Measurements from ENCODE around the gene PES1. TPM values are rescaled to one million over a fixed set of nuclear protein-coding genes. Genes with fewer than 3 reads are reported as not detected.

The PES1 gene
- total and polyA plus RNA-seq, 7 experiments from 2014 or later = 34.6 to 84.2 (median 56.3) TPM

DNA sequence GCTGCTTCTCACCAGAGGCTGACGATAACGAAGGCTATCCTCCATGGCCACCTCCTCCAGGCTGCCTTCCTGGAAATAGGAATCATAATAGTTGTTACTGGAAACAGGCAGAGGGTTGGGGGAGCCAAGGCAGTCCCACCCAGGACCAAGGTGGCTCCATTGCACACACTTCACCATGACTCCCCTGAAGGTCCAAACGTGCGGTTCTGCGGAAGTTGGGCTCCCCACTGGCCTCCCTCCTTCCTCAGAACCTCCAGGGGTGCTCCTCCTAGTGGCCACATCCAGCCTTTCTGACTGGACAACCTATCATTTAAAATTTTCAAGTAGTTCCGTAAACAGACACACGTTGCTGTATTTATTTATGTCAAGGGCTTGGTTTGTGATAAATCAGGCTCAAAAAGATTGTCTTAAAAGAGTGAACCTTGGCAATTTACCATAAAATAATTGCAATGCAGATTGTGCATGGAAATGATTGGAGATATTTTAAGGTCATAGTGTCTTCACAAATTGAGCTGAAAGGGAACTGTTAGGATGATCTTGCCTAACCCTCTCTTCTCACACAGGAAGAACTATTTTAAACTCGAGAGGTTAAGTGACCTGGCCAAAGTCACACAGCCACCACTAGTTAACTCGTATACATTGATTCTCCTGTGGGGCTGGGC lies 13.9 kb upstream of the PES1 start:
- Histone ChIP-seq H3K9me3 (ENCODE audit: control insufficient read depth in 2 of 3, low read length in 3 of 3) (no peaks in the 10 kb centered on the region), H3K27ac (ENCODE audit: low read depth, low read length) (no peak overlapping the region), H3K4me1 (ENCODE audit: control insufficient read depth in 2 of 2, insufficient read depth in 2 of 2, low read length in 2 of 2) (peaks cover 0 to 6% of the 10 kb centered on the region in 2 donors), H3K4me3 (ENCODE audit: low read length) (no peak overlapping the region), H3K36me3 (ENCODE audit: control insufficient read depth in 2 of 3, insufficient read depth in 3 of 3, low read length in 3 of 3) (no peaks in the 10 kb centered on the region), H3K27me3 (ENCODE audit: control insufficient read depth in 2 of 2, insufficient read depth in 2 of 2, low read length in 2 of 2) (no peaks in the 10 kb centered on the region)
- ATAC-seq (peak; percentile 51), DNase-seq (peak in 7 of 9 donors; percentile 21 to 42 (median 25))
- H3K4me3 Mint-ChIP-seq = peak overlapping the region; percentile 26 to 95 (median 72)
- intact Hi-C loops (cut with micrococcal nuclease) = loop anchor here in 1 of 2 donors (2.0 kb wide), 1 partner anchor 13 kb away; no protein-coding TSS in a partner anchor
- ChIA-PET POLR2A (interaction anchor here (1.0 kb wide), 1 partner anchor 13 kb away, joined by 4 read pairs; no protein-coding TSS in a partner anchor), CTCF (interaction anchor here (0.7 kb wide), 1 partner anchor 10 kb away, joined by 3 read pairs; no protein-coding TSS in a partner anchor)
- H3K4me1 Mint-ChIP-seq = peaks cover 24 to 54% (median 28%) of the 10 kb centered on the region in 7 donors
- peak overlapping the region in 5 of 9 donors; percentile 36 to 61 (median 57) for H3K27ac Mint-ChIP-seq
- H3K36me3 Mint-ChIP-seq = no peaks in the 10 kb centered on the region
- H3K27me3 Mint-ChIP-seq = no peaks in the 10 kb centered on the region
- peaks cover 0 to 1% (median 0%) of the 10 kb centered on the region in 11 donors for H3K9me3 Mint-ChIP-seq

DNA sequence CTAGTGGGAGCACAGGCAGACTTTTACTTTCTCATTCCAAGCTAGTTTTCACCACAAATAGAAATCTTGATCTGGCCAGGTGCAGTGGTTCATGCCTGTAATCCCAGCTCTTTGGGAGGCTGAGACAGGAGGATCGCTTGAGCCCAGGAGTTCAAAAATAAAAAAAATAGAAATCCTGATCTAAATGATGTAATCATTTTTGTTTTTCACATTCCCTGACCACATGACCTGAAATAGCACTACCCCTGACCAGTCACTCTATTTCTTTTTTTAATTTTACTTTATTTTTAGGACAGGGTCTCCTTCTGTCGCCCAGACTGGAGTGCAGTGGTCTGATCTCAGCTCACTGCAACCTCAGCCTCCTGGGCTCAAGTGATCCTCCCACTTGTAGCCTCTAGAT lies 13.0 kb upstream of the PES1 start:
- Histone ChIP-seq H3K4me3 (ENCODE audit: low read length) (no peak overlapping the region), H3K4me1 (ENCODE audit: control insufficient read depth in 2 of 2, insufficient read depth in 2 of 2, low read length in 2 of 2) (peaks cover 0 to 6% of the 10 kb centered on the region in 2 donors), H3K27ac (ENCODE audit: low read depth, low read length) (no peak overlapping the region), H3K9me3 (ENCODE audit: control insufficient read depth in 2 of 3, low read length in 3 of 3) (no peaks in the 10 kb centered on the region), H3K27me3 (ENCODE audit: control insufficient read depth in 2 of 2, insufficient read depth in 2 of 2, low read length in 2 of 2) (no peaks in the 10 kb centered on the region), H3K36me3 (ENCODE audit: control insufficient read depth in 2 of 3, insufficient read depth in 3 of 3, low read length in 3 of 3) (no peaks in the 10 kb centered on the region)
- no peak overlapping the region for H3K4me3 Mint-ChIP-seq
- ATAC-seq (no peak), DNase-seq (no peak)
- no peaks in the 10 kb centered on the region for H3K36me3 Mint-ChIP-seq
- no peaks in the 10 kb centered on the region for H3K27me3 Mint-ChIP-seq
- peaks cover 24 to 45% (median 28%) of the 10 kb centered on the region in 7 donors for H3K4me1 Mint-ChIP-seq
- POLR2A ChIA-PET = interaction anchor here (1.0 kb wide), 1 partner anchor 12 kb away, joined by 4 read pairs; no protein-coding TSS in a partner anchor
- intact Hi-C loops (cut with micrococcal nuclease) = no loop called here
- no peak overlapping the region for H3K27ac Mint-ChIP-seq
- H3K9me3 Mint-ChIP-seq = peaks cover 0 to 1% (median 0%) of the 10 kb centered on the region in 11 donors
- CTCF ChIA-PET = interaction anchor here (0.7 kb wide), 1 partner anchor 15 kb away, joined by 3 read pairs; no protein-coding TSS in a partner anchor

DNA sequence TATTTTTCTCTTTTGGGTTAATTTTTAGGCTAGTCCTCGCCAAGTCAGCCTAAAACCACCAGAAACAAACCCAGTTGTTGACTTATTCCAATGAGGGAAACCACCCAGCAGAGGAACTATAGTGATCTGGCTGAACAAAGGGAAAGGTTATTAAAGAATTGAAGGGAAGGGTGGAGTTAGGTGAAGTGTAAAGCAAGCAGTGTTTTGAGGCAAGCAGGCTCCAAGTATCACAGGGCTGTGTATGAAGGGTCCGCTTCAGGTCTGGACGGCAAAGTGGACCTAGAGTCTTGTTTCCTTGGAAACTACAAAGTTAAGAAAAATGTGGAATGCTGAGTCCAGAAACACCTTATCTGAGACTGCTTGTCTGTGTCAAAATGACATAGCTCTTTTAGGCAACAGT lies 12.1 kb upstream of the PES1 start:
- ChIA-PET CTCF (no interaction called here), POLR2A (no interaction called here)
- ATAC-seq = no peak
- H3K27ac ChIP-seq (ENCODE audit: low read depth, low read length) = no peak overlapping the region
- Mint-ChIP-seq H3K36me3 (no peaks in the 10 kb centered on the region), H3K4me1 (peaks cover 24 to 36% (median 27%) of the 10 kb centered on the region in 7 donors), H3K27me3 (no peaks in the 10 kb centered on the region), H3K9me3 (peaks cover 0 to 1% (median 0%) of the 10 kb centered on the region in 11 donors), H3K27ac (no peak overlapping the region), H3K4me3 (no peak overlapping the region)
- DNase-seq = no peak
- H3K4me1 ChIP-seq (ENCODE audit: control insufficient read depth in 2 of 2, insufficient read depth in 2 of 2, low read length in 2 of 2) = peaks cover 0 to 6% of the 10 kb centered on the region in 2 donors
- no peaks in the 10 kb centered on the region for H3K9me3 ChIP-seq (ENCODE audit: control insufficient read depth in 2 of 3, low read length in 3 of 3)
- no peak overlapping the region for H3K4me3 ChIP-seq (ENCODE audit: low read length)
- H3K36me3 ChIP-seq (ENCODE audit: control insufficient read depth in 2 of 3, insufficient read depth in 3 of 3, low read length in 3 of 3) = no peaks in the 10 kb centered on the region
- H3K27me3 ChIP-seq (ENCODE audit: control insufficient read depth in 2 of 2, insufficient read depth in 2 of 2, low read length in 2 of 2) = no peaks in the 10 kb centered on the region
- intact Hi-C loops (cut with micrococcal nuclease) = loop anchor here in 1 of 2 donors (2.0 kb wide), 1 partner anchor 213 kb away; no protein-coding TSS in a partner anchor

DNA sequence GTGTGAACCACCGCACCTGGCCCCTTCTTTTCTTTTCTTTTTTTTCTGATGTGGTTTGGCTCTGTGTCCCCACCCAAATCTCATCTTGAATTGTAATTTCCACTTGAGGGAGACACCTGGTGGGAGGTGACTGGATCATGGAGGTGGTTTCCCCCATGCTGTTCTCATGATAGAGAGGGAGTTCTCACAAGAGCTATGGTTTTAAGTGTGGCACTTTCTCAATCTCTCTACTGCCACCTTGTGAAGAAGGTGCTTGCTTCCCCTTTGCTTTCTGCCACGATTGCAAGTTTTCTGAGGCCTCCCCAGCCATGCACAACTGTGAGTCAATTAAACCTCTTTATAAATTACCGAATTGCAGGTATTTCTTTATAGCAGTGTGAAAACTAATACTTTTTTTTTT lies 10.3 kb upstream of the PES1 start:
- intact Hi-C loops (cut with micrococcal nuclease) = loop anchor here in 1 of 2 donors (2.0 kb wide), 1 partner anchor 211 kb away; no protein-coding TSS in a partner anchor
- H3K4me1 ChIP-seq (ENCODE audit: control insufficient read depth in 2 of 2, insufficient read depth in 2 of 2, low read length in 2 of 2) = peaks cover 0 to under 1% of the 10 kb centered on the region in 2 donors
- no peaks in the 10 kb centered on the region for H3K27me3 ChIP-seq (ENCODE audit: control insufficient read depth in 2 of 2, insufficient read depth in 2 of 2, low read length in 2 of 2)
- ATAC-seq (peak; percentile 46), DNase-seq (peak in 5 of 9 donors; percentile 7 to 26 (median 15))
- H3K4me3 ChIP-seq (ENCODE audit: low read length) = no peak overlapping the region
- POLR2A ChIA-PET = no interaction called here
- Mint-ChIP-seq H3K4me3 (no peak overlapping the region), H3K4me1 (peaks cover 16 to 22% (median 19%) of the 10 kb centered on the region in 7 donors), H3K36me3 (no peaks in the 10 kb centered on the region), H3K27ac (peak overlapping the region in 2 of 9 donors; percentile 40 to 76), H3K9me3 (peaks cover 0 to 3% (median 0%) of the 10 kb centered on the region in 11 donors), H3K27me3 (no peaks in the 10 kb centered on the region)
- H3K27ac ChIP-seq (ENCODE audit: low read depth, low read length) = no peak overlapping the region
- CTCF ChIA-PET = interaction anchor here (0.6 to 0.7 kb wide), 4 partner anchors 60 to 1360 kb away, joined by 3 to 9 read pairs (median 4); no protein-coding TSS in a partner anchor
- H3K9me3 ChIP-seq (ENCODE audit: control insufficient read depth in 2 of 3, low read length in 3 of 3) = no peaks in the 10 kb centered on the region
- no peaks in the 10 kb centered on the region for H3K36me3 ChIP-seq (ENCODE audit: control insufficient read depth in 2 of 3, insufficient read depth in 3 of 3, low read length in 3 of 3)

DNA sequence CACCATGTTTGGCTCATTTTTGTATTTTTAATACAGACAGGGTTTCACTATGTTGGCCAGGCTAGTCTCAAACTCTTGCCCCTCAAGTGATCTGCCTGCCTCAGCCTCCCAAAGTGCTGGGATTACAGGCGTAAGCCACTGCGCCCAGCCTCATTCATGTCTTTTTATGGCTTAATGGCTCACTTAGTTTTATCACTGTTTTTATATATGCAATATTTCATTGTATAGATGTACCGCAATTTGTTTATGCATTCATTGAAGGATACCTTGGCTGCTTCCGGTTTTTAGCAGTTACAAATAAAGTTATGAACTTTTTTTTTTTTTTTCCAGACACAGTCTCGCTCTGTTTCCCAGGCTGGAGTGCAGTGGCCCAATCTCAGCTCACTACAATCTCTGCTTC lies 9.8 kb upstream of the PES1 start:
- ATAC-seq (no peak), DNase-seq (no peak)
- Histone ChIP-seq H3K4me1 (ENCODE audit: control insufficient read depth in 2 of 2, insufficient read depth in 2 of 2, low read length in 2 of 2) (no peaks in the 10 kb centered on the region), H3K36me3 (ENCODE audit: control insufficient read depth in 2 of 3, insufficient read depth in 3 of 3, low read length in 3 of 3) (no peaks in the 10 kb centered on the region), H3K27ac (ENCODE audit: low read depth, low read length) (no peak overlapping the region), H3K4me3 (ENCODE audit: low read length) (no peak overlapping the region), H3K9me3 (ENCODE audit: control insufficient read depth in 2 of 3, low read length in 3 of 3) (no peaks in the 10 kb centered on the region), H3K27me3 (ENCODE audit: control insufficient read depth in 2 of 2, insufficient read depth in 2 of 2, low read length in 2 of 2) (no peaks in the 10 kb centered on the region)
- Mint-ChIP-seq H3K4me3 (no peak overlapping the region), H3K9me3 (peaks cover 0 to 3% (median 0%) of the 10 kb centered on the region in 11 donors), H3K4me1 (peaks cover 12 to 16% (median 15%) of the 10 kb centered on the region in 7 donors), H3K27ac (no peak overlapping the region), H3K36me3 (no peaks in the 10 kb centered on the region), H3K27me3 (no peaks in the 10 kb centered on the region)
- POLR2A ChIA-PET = no interaction called here
- CTCF ChIA-PET = interaction anchor here (0.6 to 1.1 kb wide), 4 partner anchors 12 to 1360 kb away, joined by 3 to 9 read pairs (median 4); no protein-coding TSS in a partner anchor
- intact Hi-C loops (cut with micrococcal nuclease) = no loop called here

DNA sequence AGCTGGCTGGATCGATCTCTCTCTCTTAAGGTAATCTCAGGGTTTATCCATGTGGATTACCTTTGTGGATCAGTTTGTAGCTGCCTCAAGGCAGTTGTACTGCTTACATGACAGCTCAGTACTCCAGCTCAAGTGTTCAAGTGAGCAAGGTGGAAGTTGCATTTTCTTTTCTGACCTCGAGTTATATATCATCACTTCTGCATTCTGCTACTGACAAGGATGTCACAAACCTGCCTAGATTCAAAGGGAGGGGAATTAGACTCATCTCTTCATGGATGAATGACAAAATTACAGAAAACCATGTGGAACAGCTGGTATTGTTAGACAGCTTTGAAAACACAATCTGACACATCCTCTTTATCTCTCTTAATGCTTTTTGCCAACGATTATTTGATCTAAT lies 9.2 kb upstream of the PES1 start:
- no peaks in the 10 kb centered on the region for H3K36me3 Mint-ChIP-seq
- no peaks in the 10 kb centered on the region for H3K27me3 ChIP-seq (ENCODE audit: control insufficient read depth in 2 of 2, insufficient read depth in 2 of 2, low read length in 2 of 2)
- intact Hi-C loops (cut with micrococcal nuclease) = no loop called here
- H3K4me1 Mint-ChIP-seq = peaks cover 9 to 15% (median 11%) of the 10 kb centered on the region in 7 donors
- H3K4me1 ChIP-seq (ENCODE audit: control insufficient read depth in 2 of 2, insufficient read depth in 2 of 2, low read length in 2 of 2) = no peaks in the 10 kb centered on the region
- no peak for DNase-seq
- H3K27ac ChIP-seq (ENCODE audit: low read depth, low read length) = no peak overlapping the region
- ChIA-PET POLR2A (no interaction called here), CTCF (interaction anchor here (0.6 to 1.1 kb wide), 4 partner anchors 12 to 1262 kb away, joined by 3 to 5 read pairs (median 4); no protein-coding TSS in a partner anchor)
- no peak overlapping the region for H3K4me3 Mint-ChIP-seq
- H3K9me3 Mint-ChIP-seq = peaks cover 0 to 3% (median 0%) of the 10 kb centered on the region in 11 donors
- peak; percentile 37 for ATAC-seq
- no peak overlapping the region for H3K4me3 ChIP-seq (ENCODE audit: low read length)
- H3K27me3 Mint-ChIP-seq = peaks cover 0 to 2% (median 0%) of the 10 kb centered on the region in 5 donors
- H3K27ac Mint-ChIP-seq = no peak overlapping the region
- no peaks in the 10 kb centered on the region for H3K9me3 ChIP-seq (ENCODE audit: control insufficient read depth in 2 of 3, low read length in 3 of 3)
- no peaks in the 10 kb centered on the region for H3K36me3 ChIP-seq (ENCODE audit: control insufficient read depth in 2 of 3, insufficient read depth in 3 of 3, low read length in 3 of 3)

All from naive thymus-derived CD4-positive, alpha-beta T cell (primary cell).